ENCODE results near the gene ATRN.

ATRN gene

DNA sequence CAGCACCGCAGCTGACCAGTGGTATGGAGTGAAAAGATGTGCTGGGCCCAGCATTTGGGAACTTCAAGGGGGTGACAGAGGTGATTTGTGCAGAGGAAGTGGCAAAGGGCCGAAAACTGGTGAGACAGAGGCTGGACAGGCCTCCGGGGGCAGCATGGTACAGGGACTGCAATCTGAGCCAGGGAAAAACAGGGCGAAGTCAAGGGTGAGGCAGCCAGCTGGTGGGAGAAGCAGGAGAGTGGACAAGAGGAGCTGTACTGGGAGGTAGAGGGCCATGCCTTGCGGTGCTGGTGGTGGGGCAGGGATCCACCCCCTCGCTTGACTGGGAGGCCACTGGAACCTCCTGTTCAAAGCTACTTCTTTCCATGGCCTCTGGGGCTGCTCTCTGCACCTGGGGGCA lies 199.7 kb downstream of the ATRN start:
- intact Hi-C loops (cut with DNase I) = loop anchor here (10.0 kb wide), 1 partner anchor 414 kb away; no protein-coding TSS in a partner anchor
- DNase-seq = no peak

DNA sequence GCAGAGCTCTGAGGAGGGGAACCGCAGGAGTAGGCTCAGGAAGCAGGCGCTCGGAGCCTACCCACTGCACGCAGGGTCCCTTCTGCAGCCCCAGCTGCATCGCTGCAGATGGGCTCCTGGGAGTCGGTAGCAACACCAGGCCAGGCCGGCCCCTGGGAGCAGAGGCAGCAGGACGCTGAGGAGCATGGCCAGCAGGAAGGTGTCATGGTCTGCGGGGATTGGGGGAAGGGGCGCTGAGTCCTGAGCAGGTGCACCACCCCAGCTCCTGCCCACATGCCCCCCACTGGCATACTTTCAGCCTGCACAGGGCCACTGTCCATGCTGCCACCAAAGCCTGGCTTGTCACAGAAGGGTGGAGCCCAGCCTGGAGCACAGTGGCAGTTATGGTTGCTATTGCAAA lies 200.1 kb downstream of the ATRN start:
- intact Hi-C loops (cut with DNase I) = loop anchor here (10.0 kb wide), 1 partner anchor 414 kb away; no protein-coding TSS in a partner anchor

GRCh38 chr20:3671986-3672546 lies 201.2 kb downstream of the ATRN start:
- DNase-seq = no peak
- intact Hi-C loops (cut with DNase I) = loop anchor here (10.0 kb wide), 1 partner anchor 413 kb away; no protein-coding TSS in a partner anchor

More for the DNA sequence above, 200.1 kb downstream of the ATRN start:
- DNase-seq = no peak

- intact Hi-C loops (cut with DNase I) = loop anchor here (10.0 kb wide), 1 partner anchor 412 kb away; no protein-coding TSS in a partner anchor
- DNase-seq = no peak
These were observed 201.8 kb downstream of the ATRN start for GRCh38 chr20:3672547-3673171.

DNA sequence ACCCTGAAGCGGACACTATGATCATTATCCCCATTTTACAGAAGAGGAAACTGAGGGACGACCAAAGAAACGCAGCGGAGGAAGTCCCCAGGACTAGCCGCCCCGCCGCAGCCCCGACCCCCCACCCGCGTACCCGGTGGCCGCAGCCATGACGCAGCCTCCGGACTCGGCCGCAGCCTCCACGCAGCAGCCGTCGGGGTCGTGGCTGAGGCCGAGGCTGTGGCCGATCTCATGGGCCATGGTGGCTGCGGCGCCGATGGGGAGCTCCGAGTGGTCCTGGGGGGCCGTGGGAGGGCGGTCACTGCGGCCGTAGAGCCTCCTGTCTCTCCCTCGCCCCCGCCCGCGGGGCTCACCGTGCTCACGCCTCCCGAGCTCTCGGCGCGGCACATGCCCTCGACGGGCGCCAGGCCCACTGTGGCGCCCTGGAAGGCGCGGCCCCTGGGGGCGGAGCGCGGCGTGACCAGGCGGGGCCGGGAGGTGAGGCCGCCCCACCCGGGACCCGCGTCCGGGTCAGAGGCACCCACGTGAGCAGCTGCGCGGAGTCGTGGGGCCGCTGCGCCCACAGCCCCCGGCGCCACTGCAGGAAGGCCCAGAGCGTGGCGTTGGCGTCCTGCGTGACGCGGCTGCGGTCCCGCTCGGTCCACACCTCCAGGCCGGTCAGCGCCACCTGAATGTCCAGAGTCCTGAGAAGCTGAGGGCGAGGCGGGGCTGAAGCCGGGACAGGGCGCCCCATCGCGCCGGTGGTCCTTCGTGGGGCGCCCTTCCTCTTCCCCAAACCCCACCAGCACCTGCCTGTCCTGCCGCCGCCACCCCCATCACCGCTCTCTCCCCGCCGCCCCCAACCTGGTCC lies 202.6 kb downstream of the ATRN start:
- DNase-seq = no peak
- intact Hi-C loops (cut with DNase I) = loop anchor here (10.0 kb wide), 1 partner anchor 411 kb away; no protein-coding TSS in a partner anchor

DNA sequence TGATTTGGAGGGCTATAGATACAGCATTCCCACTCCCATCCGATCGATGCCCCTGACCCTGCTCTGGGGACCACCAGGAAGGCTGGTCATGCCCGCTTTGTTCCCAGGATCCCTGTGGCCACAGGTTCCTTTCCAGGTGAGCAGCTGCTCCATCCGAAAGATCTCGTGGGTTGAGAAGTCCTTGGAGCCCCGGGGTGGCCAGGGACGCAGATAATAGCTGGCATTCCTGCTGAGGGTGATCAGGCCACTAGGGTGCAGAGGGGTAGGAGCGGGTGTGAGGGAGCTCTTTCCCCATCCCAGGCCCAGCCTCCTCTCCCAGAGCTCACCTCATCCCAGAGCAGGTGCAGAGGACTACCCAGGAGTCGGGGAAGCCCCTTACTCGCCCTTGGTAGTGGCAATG lies 203.6 kb downstream of the ATRN start:
- DNase-seq = no peak
- intact Hi-C loops (cut with DNase I) = loop anchor here (10.0 kb wide), 1 partner anchor 410 kb away; no protein-coding TSS in a partner anchor

DNA sequence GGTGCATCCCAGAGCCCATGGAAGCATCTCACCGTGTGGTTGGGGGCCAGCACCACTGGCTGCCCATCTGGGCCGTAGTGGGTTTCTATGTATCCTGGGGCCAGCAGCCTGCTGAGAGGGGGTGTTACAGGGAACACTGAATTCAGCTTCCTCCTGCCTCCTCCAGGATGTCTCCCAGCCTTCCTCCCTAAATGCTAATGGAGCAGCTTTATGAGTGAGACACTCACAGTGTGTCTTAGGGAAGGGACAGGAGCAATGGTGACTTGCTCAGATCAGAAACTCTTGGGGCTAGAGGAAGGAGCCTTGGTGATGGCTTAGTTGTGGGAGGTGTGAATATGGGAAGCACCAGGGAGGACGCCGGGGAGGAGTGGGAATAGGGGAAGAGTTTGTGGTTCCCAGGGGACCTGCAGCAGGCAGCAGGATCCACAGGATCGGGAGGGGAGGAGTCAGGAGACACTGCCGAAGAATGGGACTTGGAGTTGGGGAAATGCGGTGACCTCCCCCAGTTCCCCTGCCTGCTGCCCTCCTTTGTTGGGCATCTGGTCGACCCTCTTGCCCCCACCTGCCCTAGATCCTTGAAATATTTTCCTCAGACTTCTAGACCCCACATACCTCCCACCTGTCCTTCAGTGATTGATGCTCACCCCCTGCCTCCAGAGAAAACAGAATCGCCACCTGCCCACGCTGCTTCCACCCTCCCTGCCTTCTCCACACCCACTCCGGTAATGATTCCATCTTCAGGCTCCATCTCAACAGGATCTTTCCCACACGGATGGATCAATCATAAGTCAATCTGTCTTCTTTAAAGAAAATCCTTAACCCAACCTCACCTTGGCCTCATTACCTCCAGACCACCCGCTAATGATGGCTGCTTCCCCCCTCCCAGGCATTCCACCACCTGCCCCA lies 204.4 kb downstream of the ATRN start:
- DNase-seq = no peak
- intact Hi-C loops (cut with DNase I) = loop anchor here (5.0 to 10.0 kb wide), 2 partner anchors 92 to 410 kb away; partner anchors contain the start of gene ADISSP

DNA sequence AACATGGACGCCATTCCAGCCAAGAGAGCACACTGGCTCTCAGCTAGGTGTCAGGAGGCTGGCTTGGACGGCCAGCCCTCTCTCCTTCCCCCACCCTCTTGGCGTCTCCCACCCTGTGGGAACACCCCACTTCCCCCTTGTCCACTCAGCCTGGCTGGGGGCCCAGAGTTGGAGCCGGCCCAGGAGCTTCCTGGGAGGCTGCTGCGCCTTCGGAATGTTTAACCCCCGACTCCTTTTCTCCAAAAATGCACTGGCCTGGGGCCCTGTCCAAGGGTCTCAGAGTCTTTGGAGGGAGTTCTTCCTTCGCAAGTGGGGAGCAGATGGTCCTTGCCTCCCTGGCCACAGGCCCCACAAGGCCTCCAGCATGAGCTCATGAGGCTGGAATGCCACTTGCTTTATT lies 206.9 kb downstream of the ATRN start:
- intact Hi-C loops (cut with DNase I) = loop anchor here (5.0 to 10.0 kb wide), 2 partner anchors 90 to 407 kb away; partner anchors contain the start of gene ADISSP
- DNase-seq = no peak

GRCh38 chr20:3678198-3678597 lies 207.4 kb downstream of the ATRN start:
- intact Hi-C loops (cut with DNase I) = loop anchor here (5.0 to 10.0 kb wide), 2 partner anchors 89 to 407 kb away; partner anchors contain the start of gene ADISSP
- no peak for DNase-seq

GRCh38 chr20:3678856-3679720 lies 208.3 kb downstream of the ATRN start:
- no peak for DNase-seq
- intact Hi-C loops (cut with DNase I) = loop anchor here (5.0 to 10.0 kb wide), 2 partner anchors 88 to 406 kb away; partner anchors contain the start of gene ADISSP

DNA sequence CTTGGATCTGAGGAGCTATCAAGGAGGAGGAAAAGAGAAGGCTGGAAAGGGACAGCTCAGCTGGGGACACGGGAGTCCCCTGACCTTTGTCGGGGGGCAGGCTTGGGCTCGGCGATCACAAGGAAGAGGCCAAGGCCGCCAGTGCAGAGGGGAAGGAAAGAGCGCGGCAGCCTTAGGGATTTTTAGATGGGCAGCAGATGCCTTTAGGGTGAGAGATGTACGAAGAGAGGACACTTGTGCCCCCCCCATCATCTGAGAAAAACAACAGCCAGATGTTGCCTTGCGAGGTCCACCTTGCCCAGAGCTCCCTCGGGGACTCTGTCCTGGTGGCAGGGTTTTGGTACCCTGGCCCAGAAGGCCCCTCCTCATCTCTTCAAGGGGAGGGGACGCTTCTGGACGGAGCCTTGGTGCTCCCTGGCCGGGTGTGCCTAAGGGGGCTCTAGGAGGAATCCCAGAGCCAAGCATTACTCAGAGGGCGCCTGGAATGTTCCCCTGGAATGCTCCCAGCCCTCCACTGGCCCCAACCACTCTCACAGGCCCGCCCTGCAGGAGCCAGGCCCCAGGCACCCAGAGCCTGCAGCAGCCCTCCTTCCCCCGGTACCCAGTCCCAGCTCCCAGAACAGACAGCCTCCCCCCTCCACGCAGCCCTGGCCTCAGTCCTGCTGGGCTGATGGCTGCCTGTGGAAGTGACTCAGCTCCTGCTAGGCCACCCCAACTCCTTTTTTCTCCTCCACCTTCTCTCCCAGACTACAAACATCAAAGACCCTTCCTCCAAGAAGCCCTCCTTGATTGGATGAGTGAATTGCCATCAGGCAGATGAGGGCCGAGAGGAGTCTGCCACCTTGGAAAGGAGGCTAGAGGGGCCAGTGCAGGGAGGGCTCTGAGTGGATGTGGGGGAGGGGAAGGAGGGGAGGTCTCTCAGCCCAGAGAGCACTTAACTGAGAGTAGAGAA lies 209.2 kb downstream of the ATRN start:
- DNase-seq = peak in 1 of 10 donors; percentile 72
- intact Hi-C loops (cut with DNase I) = loop anchor here (5.0 to 10.0 kb wide), 2 partner anchors 87 to 405 kb away; partner anchors contain the start of gene ADISSP

DNA sequence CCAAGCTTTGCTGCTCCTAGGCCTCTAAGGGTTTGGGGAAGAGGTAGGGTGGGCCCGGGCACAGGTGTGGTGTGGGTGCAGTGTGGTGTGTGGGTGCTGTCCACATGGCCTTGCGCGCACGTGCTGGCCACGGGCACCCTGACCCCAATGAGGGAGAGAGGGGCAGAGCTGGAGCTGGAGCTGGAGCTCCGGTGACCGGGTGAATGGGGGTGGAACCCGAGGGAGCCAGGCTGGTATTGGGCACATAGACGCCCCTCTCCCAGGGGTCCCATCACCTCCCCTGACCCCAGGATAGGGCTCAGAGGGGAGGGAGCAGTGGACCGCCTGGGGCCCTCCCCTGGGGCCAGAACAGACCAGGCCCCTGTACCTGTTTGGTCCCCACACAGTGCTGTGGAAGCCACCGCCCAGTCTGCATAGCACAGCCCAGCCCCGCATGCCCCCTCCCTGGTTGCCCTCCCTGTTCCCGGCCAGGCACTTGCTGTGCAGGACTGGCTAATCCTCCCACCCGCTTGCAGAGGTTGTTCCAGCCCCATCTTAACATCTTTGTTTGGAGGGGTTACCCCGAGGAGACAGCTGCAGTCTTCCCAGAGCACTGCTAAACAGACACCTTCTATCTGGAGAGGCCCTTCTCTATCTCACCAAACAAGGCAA lies 210.0 kb downstream of the ATRN start:
- peak in 1 of 10 donors; percentile 76 for DNase-seq
- intact Hi-C loops (cut with DNase I) = no loop called here

DNA sequence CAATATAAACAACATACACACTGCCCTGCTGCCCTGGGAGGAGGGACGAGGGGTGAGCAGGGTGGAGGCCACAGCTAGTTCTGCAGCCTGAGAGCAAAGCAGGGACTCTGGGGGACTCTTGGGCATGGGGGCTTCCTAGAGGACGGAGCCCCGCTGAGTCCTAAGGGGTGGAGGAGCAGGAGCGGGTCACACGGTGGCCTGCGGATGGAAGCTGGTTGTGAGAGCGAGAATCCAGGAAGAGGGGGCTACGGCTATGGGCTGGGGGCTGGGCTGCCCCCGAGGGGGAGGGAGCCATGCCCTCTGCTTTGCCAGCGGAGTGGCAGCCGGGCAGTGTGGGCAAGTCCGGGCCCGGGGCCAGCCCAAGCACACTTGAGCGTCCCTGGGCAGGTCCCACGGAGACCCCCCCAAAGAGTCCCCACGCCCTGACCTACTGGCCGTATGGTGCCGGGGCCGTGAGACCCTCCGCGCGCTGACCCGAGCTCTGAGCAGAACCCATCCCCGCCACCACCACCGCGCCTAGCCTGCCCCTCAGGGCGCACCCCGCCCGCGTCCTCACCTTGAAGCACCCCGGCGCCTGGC lies 210.6 kb downstream of the ATRN start:
- peak in 1 of 10 donors; percentile 83 for DNase-seq
- intact Hi-C loops (cut with DNase I) = no loop called here

DNA sequence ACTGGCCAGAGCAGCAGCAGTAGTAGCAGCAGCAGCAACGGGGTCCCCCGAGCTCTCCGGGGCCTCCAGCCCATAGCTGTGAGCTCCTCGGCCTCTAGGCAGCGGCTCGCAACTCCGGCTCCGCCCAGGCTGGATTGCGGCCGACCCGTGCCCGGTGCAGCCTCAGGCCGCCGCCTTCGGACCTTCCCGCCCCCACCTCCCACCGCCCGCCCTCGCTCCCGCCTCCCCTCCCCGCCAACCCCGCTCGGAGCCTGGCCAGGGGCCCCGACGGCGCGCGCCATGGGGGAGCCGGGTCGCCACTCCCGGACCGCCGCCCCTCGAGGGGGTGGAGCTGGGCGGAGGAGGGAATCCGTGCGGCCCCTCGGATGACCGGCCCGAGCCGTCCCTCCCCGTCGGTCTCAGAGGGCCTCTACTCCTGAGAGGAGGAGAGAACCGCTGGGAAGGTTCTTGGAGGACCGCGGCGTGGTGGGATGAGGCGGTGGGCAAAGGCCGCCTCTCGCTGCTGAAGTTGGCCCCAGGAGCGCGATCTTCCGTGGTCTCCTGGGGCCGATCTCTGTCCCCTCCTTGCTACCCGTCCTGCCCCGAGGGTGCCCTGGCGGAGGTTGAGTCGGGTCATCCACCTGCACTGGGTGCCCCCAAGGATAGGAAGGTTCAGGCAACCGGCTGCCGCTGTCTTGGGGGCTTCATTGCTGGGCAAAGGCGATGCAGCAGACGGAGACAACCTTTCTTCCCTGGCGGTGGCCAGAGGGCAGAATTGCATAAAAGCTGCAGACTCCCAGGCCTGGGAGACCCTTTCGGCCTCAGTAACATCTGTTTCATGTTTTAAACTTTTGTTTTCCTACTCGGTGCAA lies 211.3 kb downstream of the ATRN start, which contains the start of gene ADAM33:
ADAM33 (minus strand) TSS at position 80 of the 851 bp plus-strand sequence; CDS start at position 74, 6 bp downstream.
- DNase-seq = peak in 1 of 10 donors; percentile 81
- intact Hi-C loops (cut with DNase I) = no loop called here

DNA sequence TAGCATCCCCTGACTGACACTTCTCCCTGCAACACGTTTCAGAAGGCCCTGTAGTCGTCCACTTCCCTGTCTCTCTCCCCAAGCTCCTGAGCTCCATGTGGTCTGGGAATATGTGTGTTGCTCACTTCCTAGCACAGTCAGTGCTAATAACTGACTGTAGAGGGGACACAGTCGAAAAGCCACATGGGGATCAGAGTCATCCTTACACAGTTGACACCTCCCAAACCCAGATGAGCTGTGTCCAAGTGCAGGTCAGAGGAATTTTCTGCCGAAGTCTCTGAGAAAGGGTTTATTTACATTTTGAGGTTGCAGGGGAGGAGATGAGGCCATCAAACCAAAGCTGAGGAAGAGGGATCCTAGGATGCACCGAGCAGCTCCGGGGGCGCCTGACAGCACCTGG lies 214.5 kb downstream of the ATRN start:
- DNase-seq = no peak
- intact Hi-C loops (cut with DNase I) = no loop called here

DNA sequence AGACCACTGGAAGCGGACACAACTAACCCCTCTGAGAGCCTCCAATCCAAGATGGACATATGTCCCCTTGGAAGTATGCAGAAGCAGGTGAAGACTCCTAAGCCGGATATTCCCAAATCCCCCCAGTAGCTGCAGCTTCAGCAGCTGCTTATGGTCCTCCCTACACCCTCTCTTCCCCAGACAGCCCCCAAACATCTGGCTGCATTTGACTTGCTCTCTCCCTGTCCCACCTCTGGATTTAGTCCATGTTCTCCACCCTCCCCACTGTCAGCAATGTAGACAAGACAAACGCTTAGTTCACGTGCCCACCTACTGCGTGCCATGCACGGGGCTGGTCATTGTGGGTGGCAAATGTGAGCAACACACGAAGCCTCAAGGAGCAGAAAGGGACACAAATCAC lies 215.6 kb downstream of the ATRN start:
- no peak for DNase-seq
- intact Hi-C loops (cut with DNase I) = no loop called here

Measured in posterior cingulate gyrus (tissue), 11 donors.